NCI-H1092 (cell line): ENCODE measurements around the gene IVNS1ABP.
"Not testable (repeated sequence)": the region's sequence is repeated elsewhere in the genome, so short reads cannot be mapped to it uniquely, and the experiment has no call there.

Experiments
- DNase-seq: peaks from one replicate; lab custom pipeline; 2025; lab: John Stamatoyannopoulos, UW

Gene IVNS1ABP

GRCh38 chr1:185252404-185252803 is 64.6 kb downstream of the IVNS1ABP start:
- DNase-seq: not testable (repeated sequence)

GRCh38 chr1:185251928-185252327 is 65.1 kb downstream of the IVNS1ABP start:
- not testable (repeated sequence) for DNase-seq

GRCh38 chr1:185250063-185250462 is 67.0 kb downstream of the IVNS1ABP start:
- DNase-seq: no peak

- DNase-seq: no peak
Measured at GRCh38 chr1:185249563-185249962, 67.5 kb downstream of the IVNS1ABP start.
